AG04450 (cell line): ENCODE measurements around the gene CFAP99. TPM values are rescaled to one million over a fixed set of nuclear protein-coding genes. Genes with fewer than 3 reads are reported as not detected.

Experiments
- CTCF ChIA-PET: fragments of 300-600, 350-600 bp; formaldehyde crosslinking; extraction: SDS; loops from one replicate; lab custom pipeline; 2022; ENCODE audit warnings: antibody characterized with exemption, inconsistent platforms; lab: Charles Lee
- POLR2A ChIA-PET: fragments of 350-600 bp; formaldehyde crosslinking; extraction: SDS; loops from one replicate; lab custom pipeline; 2021; ENCODE audit warnings: antibody characterized with exemption, inconsistent platforms; lab: Yijun Ruan, JAX
- DNase-seq: peaks from one replicate; pipeline ENCODE4 v3.0.0-alpha.2; 2011; ENCODE audit warnings: low read depth, low spot score
- H3K27ac ChIP-seq: one replicate; pipeline ENCODE4 v1.5.1; 2012; ENCODE audit warnings: low read depth, low read length, control low read depth
- H3K27me3 ChIP-seq: one replicate; pipeline ENCODE4 v1.6.0; 2012; ENCODE audit warnings: low read length; ENCODE audit not compliant: control insufficient read depth, insufficient read depth
- H3K4me3 ChIP-seq: 2 replicates; pipeline ENCODE4 v1.5.1; 2011; ENCODE audit warnings: mild to moderate bottlenecking, low read depth, low read length, control low read depth
- H3K9me3 ChIP-seq: 2 replicates; pipeline ENCODE4 v1.5.1; 2012; ENCODE audit warnings: low read length; ENCODE audit not compliant: control insufficient read depth, insufficient read depth
- CTCF ChIP-seq: IDR thresholded peaks from 2 replicates; pipeline ENCODE4 v1.5.1; 2011; ENCODE audit warnings: low read depth, low read length, control low read depth, inconsistent platforms
- polyA plus RNA-seq: library from polyadenylated mRNA; depleted of rRNA; stranded (reverse); fragments of >200 nt; gene quantifications from 2 replicates; pipeline ENCODE4 v1.2.3, GENCODE V29; 2011

CFAP99 gene
- polyA plus RNA-seq, 1 experiment: not detected

GRCh38 chr4:2449511-2450392 lies 31.0 kb downstream of the CFAP99 start:
- Histone ChIP-seq H3K27me3 (peaks cover 24% of the 10 kb centered on the region), H3K27ac (no peak overlapping the region), H3K9me3 (no peaks in the 10 kb centered on the region; the same call in 1 of the 2 replicates), H3K4me3 (no peak overlapping the region)
- DNase-seq: no peak
- POLR2A ChIA-PET: interaction anchor here (0.5 to 0.6 kb wide), 2 partner anchors 9 to 247 kb away, joined by 3 read pairs; no protein-coding TSS in a partner anchor
- no peak for TF ChIP-seq CTCF
- CTCF ChIA-PET: no interaction called here

GRCh38 chr4:2450394-2451035 lies 31.8 kb downstream of the CFAP99 start:
- CTCF ChIA-PET: no interaction called here

GRCh38 chr4:2451036-2451520 lies 32.3 kb downstream of the CFAP99 start:
- TF ChIP-seq CTCF: no peak
- no peak overlapping the region for H3K4me3 ChIP-seq
- H3K27me3 ChIP-seq: peaks cover 24% of the 10 kb centered on the region
- H3K9me3 ChIP-seq: no peaks in the 10 kb centered on the region
- DNase-seq: no peak
- POLR2A ChIA-PET: no interaction called here
- CTCF ChIA-PET: interaction anchor here (0.9 kb wide), 1 partner anchor 231 kb away, joined by 3 read pairs; no protein-coding TSS in a partner anchor
- no peak overlapping the region for H3K27ac ChIP-seq

More at GRCh38 chr4:2450394-2451035, 31.8 kb downstream of the CFAP99 start:
- TF ChIP-seq CTCF: no peak
- H3K9me3 ChIP-seq: no peaks in the 10 kb centered on the region
- no peak overlapping the region for H3K4me3 ChIP-seq
- DNase-seq: no peak
- POLR2A ChIA-PET: no interaction called here
- H3K27me3 ChIP-seq: peaks cover 24% of the 10 kb centered on the region
- no peak overlapping the region for H3K27ac ChIP-seq

- CTCF ChIA-PET: interaction anchor here (0.9 kb wide), 1 partner anchor 232 kb away, joined by 3 read pairs; no protein-coding TSS in a partner anchor
- POLR2A ChIA-PET: no interaction called here
- no peak for DNase-seq
- no peak overlapping the region for H3K4me3 ChIP-seq
- H3K27me3 ChIP-seq: peaks cover 25% of the 10 kb centered on the region
- no peaks in the 10 kb centered on the region for H3K9me3 ChIP-seq
- no peak for TF ChIP-seq CTCF
- no peak overlapping the region for H3K27ac ChIP-seq
Observed at GRCh38 chr4:2451821-2452785, 33.3 kb downstream of the CFAP99 start.
